GM12865 (cell line): ENCODE data around the gene SCUBE3.

Experiments used
- DNase-seq: peaks from one replicate; pipeline ENCODE4 v3.0.0; 2010; ENCODE audit warnings: low read depth
- H3K4me3 ChIP-seq: 2 replicates; pipeline ENCODE4 v1.5.1; 2011; ENCODE audit warnings: mild to moderate bottlenecking, low read depth, low read length, control low read depth
- TF ChIP-seq, protein P1 (sequence below): IDR thresholded peaks from 2 replicates; pipeline ENCODE4 v1.5.1; 2011; ENCODE audit warnings: low read length, control low read depth, low read depth, inconsistent platforms; ENCODE audit not compliant: insufficient read depth; ENCODE audit errors: missing control alignments

The SCUBE3 gene

DNA sequence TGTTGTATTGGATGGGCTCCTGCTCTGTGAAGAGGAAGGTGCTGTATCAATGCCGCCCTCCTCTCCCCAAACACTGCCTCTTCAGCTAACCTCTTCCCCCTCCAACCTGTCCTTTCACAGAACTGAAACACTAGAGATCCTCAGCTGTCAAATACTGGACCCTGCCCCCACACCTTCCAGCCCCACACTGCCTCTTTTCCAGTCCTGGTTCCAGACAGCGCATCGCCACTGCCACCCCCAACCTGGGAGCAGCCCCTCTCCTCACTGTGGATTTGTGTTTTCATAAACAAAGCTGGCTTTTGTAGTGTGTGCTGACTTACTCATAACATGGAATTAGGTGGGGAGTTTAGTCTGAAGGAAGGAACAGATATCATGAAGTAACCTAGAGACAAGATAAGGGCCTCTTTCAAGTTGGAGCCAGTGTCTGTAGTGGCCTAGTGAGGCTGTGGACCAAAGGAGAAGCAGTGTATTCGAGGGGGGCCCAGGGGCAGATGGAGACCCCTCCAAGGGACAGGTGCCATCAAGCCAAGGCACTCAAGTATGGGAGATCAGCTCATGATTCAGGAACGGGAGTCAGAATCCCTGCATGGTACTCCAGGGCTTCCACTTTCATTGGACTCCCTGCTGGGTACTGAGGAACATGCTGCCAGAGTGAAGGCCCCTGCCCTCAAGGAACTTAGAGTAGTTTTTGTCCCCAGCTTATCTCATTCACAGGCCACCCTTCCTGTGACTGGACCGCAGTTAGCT, 2.1 kb downstream of the SCUBE3 start:
- TF ChIP-seq, protein P1, sequence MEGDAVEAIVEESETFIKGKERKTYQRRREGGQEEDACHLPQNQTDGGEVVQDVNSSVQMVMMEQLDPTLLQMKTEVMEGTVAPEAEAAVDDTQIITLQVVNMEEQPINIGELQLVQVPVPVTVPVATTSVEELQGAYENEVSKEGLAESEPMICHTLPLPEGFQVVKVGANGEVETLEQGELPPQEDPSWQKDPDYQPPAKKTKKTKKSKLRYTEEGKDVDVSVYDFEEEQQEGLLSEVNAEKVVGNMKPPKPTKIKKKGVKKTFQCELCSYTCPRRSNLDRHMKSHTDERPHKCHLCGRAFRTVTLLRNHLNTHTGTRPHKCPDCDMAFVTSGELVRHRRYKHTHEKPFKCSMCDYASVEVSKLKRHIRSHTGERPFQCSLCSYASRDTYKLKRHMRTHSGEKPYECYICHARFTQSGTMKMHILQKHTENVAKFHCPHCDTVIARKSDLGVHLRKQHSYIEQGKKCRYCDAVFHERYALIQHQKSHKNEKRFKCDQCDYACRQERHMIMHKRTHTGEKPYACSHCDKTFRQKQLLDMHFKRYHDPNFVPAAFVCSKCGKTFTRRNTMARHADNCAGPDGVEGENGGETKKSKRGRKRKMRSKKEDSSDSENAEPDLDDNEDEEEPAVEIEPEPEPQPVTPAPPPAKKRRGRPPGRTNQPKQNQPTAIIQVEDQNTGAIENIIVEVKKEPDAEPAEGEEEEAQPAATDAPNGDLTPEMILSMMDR = no peak
- no peak overlapping the region for H3K4me3 ChIP-seq
- no peak for DNase-seq

DNA sequence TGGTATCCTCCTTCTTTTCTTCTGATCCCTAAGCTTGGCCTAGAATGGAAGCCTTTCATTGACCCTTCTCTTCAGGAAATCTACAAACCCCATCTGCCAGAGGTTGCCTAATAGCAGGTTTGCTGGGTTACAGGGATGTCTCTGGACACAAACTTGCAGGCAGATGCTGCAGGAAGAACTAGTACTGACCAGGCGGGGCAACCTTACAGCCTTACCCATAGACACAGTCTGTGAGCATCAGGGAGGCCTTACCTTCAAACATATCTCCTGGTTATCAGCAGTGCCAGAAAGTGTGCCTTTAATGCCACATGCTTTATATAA, 2.6 kb downstream of the SCUBE3 start:
- DNase-seq = no peak

DNA sequence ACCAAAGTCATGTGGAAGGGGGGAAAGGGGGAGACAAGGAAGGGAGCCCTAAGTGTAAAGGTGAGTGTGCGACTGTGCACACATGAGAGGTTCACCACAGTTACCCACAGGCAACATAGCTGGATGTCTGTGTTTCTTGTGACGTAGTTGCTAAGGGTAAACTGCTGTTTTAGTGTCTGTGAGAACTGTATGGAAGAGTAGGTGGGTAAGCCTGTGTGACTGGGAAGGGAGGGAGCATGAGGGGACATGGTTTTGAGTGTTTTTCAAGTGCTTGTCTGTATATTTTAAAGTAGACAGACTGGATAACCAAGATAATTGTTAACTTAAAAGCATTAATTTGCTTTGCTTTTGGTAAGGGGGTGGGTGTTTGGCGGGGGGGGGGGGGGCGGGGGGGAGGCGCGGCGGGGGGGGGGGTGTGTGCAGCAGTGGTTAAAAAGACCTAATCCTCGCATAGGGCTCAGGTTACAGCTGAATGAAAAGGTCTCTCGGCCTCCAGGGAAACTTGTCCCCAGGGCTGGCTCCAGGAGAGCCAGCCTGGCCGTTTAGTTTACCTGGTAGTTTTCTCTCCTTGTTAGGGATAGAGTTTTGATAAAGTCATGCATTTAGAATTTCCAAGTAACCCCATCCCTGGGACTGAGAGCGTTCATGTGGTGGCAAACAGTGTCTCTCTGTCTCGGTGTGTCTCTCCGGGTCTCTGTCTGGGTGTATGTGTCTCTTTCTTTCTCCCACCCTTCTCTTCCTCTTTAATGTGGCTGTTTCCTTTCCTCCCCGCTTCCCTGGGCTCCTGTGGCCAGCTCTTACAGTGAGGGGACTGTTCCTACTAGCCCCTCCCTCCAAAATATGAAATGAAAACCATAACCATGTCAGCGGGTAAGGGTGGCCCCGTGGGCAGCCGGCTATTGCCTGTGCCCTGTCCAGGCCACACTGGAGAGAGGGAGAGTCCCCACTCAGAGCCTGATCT, 3.4 kb downstream of the SCUBE3 start:
- TF ChIP-seq, protein P1 = no peak
- DNase-seq = no peak
- no peak overlapping the region for H3K4me3 ChIP-seq

More for the DNA sequence above, 2.6 kb downstream of the SCUBE3 start:
- TF ChIP-seq, protein P1 = no peak
- no peak overlapping the region for H3K4me3 ChIP-seq

DNA sequence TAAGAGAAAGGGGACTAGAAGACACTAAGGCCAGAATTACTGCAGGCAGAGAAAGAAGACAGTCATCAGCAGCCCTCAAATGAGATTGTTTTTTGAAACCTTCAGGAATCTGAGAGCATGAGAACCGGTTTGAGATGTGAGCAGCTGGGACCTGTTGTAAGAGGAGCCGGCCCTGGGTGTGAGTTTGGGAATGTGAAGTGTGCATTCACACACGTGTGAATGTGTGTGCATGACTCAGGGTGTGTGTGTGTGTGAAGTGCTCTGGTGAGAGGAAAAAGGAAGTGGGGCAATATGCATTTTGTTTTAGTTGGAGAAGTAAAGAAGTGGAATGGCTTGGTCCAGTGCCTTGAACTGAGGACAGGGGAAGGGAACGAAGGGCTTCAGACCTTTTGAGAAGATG, 4.3 kb downstream of the SCUBE3 start:
- H3K4me3 ChIP-seq = no peak overlapping the region
- TF ChIP-seq, protein P1 = no peak
- DNase-seq = no peak

DNA sequence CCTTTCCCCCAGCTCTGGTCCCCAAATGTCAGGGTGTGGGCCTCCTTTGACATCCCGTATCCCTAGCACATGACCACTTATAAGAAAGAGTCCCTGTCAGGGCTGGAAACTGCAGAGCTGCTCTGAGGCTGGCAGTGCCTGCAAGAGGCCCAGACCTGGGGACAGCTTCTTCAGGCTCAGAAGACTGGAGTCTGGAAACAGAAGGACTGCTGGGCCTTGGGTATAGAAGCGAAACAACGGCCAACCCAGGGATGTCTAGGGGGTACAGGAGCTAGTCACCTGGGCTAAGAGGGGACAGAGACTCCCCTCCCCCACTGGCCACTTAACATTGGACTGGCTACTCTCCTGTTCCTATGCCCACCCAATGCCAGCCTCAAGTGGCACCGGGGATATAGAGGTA, 4.7 kb downstream of the SCUBE3 start:
- no peak for DNase-seq
- TF ChIP-seq, protein P1 = no peak
- H3K4me3 ChIP-seq = no peak overlapping the region

DNA sequence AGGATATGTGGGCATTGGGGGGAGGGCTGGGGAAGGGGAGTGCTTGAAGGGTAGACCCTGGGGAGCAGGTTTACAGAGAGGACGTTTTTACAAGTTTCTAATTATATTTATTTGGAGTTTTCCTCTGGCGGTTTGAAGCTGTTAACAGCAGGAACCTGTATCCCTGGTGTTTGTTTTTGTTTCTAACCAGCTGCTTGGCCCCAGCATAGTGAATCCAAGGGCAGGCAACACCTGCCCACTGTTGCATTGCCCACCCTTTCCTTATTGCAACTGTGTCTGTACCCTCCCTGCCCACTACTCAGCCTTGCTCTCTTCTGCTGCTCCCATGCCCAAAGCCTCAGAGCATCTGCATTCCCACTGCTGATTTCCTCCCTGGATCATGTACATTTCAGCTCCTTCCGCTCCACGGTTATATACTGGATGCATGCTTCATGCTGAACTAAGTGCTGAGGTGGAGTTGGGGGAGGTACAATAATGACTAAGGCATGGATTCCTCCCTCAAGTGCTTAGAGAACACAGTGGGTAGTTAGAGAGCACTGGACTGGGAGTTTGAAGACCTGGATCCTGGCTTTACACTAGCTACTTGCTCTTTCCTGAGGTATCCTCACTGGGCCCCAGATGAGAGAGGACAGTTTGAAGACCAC, 6.0 kb downstream of the SCUBE3 start:
- TF ChIP-seq, protein P1 = no peak
- no peak for DNase-seq
- no peak overlapping the region for H3K4me3 ChIP-seq
